HepG2 (cell line): ENCODE results near the gene WDR62. TPM values are rescaled to one million over a fixed set of nuclear protein-coding genes. Genes with fewer than 3 reads are reported as not detected.

Experiments used
- CTCF ChIP-seq: sonication (generic); formaldehyde crosslinking; IDR thresholded peaks from 2 replicates; pipeline ENCODE4 v1.5.0; 2020; ENCODE audit warnings: mild to moderate bottlenecking, missing genetic modification reagents, moderate library complexity
- HMGXB4 ChIP-seq, 2 experiments: sonication (generic) in 1 of 2; formaldehyde crosslinking in 1 of 2; IDR thresholded peaks; 2 replicates each; pipeline versions ENCODE4 v1.4.0 to v1.6.1; 2018 to 2020; ENCODE audit warnings: missing genetic modification reagents in 2 of 2, borderline replicate concordance in 1 of 2, low read depth in 1 of 2, mild to moderate bottlenecking in 1 of 2, missing biosample characterization in 1 of 2
- HNF1B ChIP-seq: sonication (generic); formaldehyde crosslinking; IDR thresholded peaks from 2 replicates; pipeline ENCODE4 v1.5.1; 2020; ENCODE audit warnings: mild to moderate bottlenecking, moderate library complexity, missing genetic modification reagents
- KDM2A ChIP-seq: sonication (generic); formaldehyde crosslinking; IDR thresholded peaks from 2 replicates; pipeline ENCODE4 v1.4.0; 2020; ENCODE audit warnings: low read depth, missing genetic modification reagents, borderline replicate concordance
- SMC3 ChIP-seq: IDR thresholded peaks from 2 replicates; pipeline ENCODE4 v1.6.1; 2011; ENCODE audit warnings: low read length, improper control_type of control experiment
- STAG1 ChIP-seq: sonication (generic); formaldehyde crosslinking; IDR thresholded peaks from 2 replicates; pipeline ENCODE4 v1.4.0; 2020; ENCODE audit warnings: missing genetic modification reagents
- TEAD3 ChIP-seq: optimal IDR thresholded peaks from 2 replicates; pipeline ENCODE3; 2016; ENCODE audit warnings: borderline replicate concordance
- XRCC5 ChIP-seq: fragments of 200-400 bp; formaldehyde crosslinking; optimal IDR thresholded peaks from 2 replicates; pipeline ENCODE3; 2017; ENCODE audit warnings: mild to moderate bottlenecking, low read length
- ZNF609 ChIP-seq: sonication (generic); formaldehyde crosslinking; IDR thresholded peaks from 2 replicates; pipeline ENCODE4 v1.4.0; 2020; ENCODE audit warnings: mild to moderate bottlenecking, missing genetic modification reagents, borderline replicate concordance
- polyA plus RNA-seq, 8 experiments: library from polyadenylated mRNA; depleted of rRNA in 3 of 8; stranded (reverse) in 7 of 8; unstranded in 1 of 8; fragments of >200 nt; fragmentation: Illumina TruSeq in 4 of 8; extraction: Trizol in 4 of 8; gene quantifications; 2 replicates each; pipeline versions ENCODE4 v1.2.1 to v1.2.3, GENCODE V29; 2011 to 2016; ENCODE audit warnings: low read depth in 4 of 8, missing spikeins in 1 of 8, mixed read lengths in 1 of 8; ENCODE audit not compliant: insufficient read depth in 1 of 8
- total RNA-seq, 5 experiments: library from RNA; depleted of rRNA; stranded (reverse); fragments of >200 nt; fragmentation: Illumina TruSeq; extraction: Trizol; gene quantifications; 2 replicates each; pipeline ENCODE4 v1.2.3, GENCODE V29; 2016; ENCODE audit warnings: low read depth in 1 of 5

Gene WDR62
- total and polyA plus RNA-seq, 2 of the 13 experiments (the other 11 are each of a cell fraction or from before 2014, with no cell fraction given): 5.8 to 12.5 TPM

- TF ChIP-seq ZNF609: no peak
- peak; percentile 65 for TF ChIP-seq XRCC5
- peak; percentile 38; the same call in 1 of the 2 replicates for TF ChIP-seq KDM2A (CRISPR knock-in tag)
- 0 out of 2 replicates have a peak, but pooled peaks have one; percentile 39 for TF ChIP-seq HNF1B (CRISPR knock-in tag)
- TF ChIP-seq TEAD3 (CRISPR knock-in tag): peak; percentile 89
- peak; percentile 83 for TF ChIP-seq STAG1 (CRISPR knock-in tag)
- TF ChIP-seq CTCF (CRISPR knock-in tag): peak; percentile 86
- TF ChIP-seq SMC3: peak; percentile 70
- peak in 1 of 2 experiments; percentile 26; a peak in 1 of 4 replicates for TF ChIP-seq HMGXB4 (CRISPR knock-in tag; IDR thresholded peaks at IDR 0.05; ENCODE audit: borderline replicate concordance in 1 of 2, low read depth in 1 of 2)
These were observed 5.7 kb downstream of the WDR62 start (continued) for GRCh38 chr19:36060430-36060829.
